PC-3 (cell line): Measurements from ENCODE around the gene NUDT3. TPM values are rescaled to one million over a fixed set of nuclear protein-coding genes. Genes with fewer than 3 reads are reported as not detected.

Experiments used
- ATAC-seq: fragments of 200-7000 bp; cut with Tn5 transposase; 2 replicates; pipeline ENCODE4 v1.9.1; 2020; ENCODE audit warnings: mild to moderate bottlenecking, moderate library complexity
- BruUV-seq: library from RNA; stranded (reverse); fragments of 400-500 nt; replicated peaks from 2 replicates; lab custom pipeline; 2021; lab: Mats Ljungman, UMichigan
- CTCF ChIA-PET: fragments of 300-600 bp; sonication (Branson Sonifier 250); formaldehyde crosslinking; loops from one replicate; lab custom pipeline; 2022; ENCODE audit warnings: antibody characterized with exemption; lab: Charles Lee
- POLR2A ChIA-PET: fragments of 300-600 bp; sonication (Branson Sonifier 250); formaldehyde crosslinking; loops from one replicate; lab custom pipeline; 2022; ENCODE audit warnings: antibody characterized with exemption; ENCODE audit not compliant: unreplicated experiment; lab: Charles Lee
- DNase-seq: peaks from one replicate; pipeline ENCODE4 v3.0.0-alpha.2; 2015
- H2AFZ ChIP-seq: fragments of 300-600 bp; sonication (generic); 2 replicates; pipeline ENCODE4 v1.6.0; 2016; ENCODE audit warnings: antibody characterized with exemption, low read length
- H3F3A ChIP-seq: fragments of 300-600 bp; sonication (generic); one replicate; pipeline ENCODE4 v1.6.0; 2017; ENCODE audit warnings: antibody characterized with exemption, low read length, control low read depth, mild to moderate bottlenecking; ENCODE audit not compliant: unreplicated experiment
- H3K27ac ChIP-seq: fragments of 300-600 bp; sonication (generic); 2 replicates; pipeline ENCODE4 v1.5.1; 2016; ENCODE audit warnings: mild to moderate bottlenecking, low read length
- H3K27me3 ChIP-seq: fragments of 300-600 bp; sonication (generic); 2 replicates; pipeline ENCODE4 v1.6.1; 2016; ENCODE audit warnings: low read length, mixed read lengths
- H3K36me3 ChIP-seq: fragments of 300-600 bp; sonication (generic); 2 replicates; pipeline ENCODE4 v1.6.1; 2016; ENCODE audit warnings: low read depth, mixed run types, low read length, mixed read lengths
- H3K4me1 ChIP-seq: fragments of 300-600 bp; sonication (generic); 2 replicates; pipeline ENCODE4 v1.5.1; 2016; ENCODE audit warnings: low read length; ENCODE audit not compliant: insufficient read depth
- H3K4me2 ChIP-seq: fragments of 300-600 bp; sonication (generic); 2 replicates; pipeline ENCODE4 v1.6.0; 2016; ENCODE audit warnings: low read length
- H3K4me3 ChIP-seq: fragments of 300-600 bp; sonication (generic); 2 replicates; pipeline ENCODE4 v1.5.1; 2016; ENCODE audit warnings: mild to moderate bottlenecking, low read length, mixed read lengths
- H3K79me2 ChIP-seq: fragments of 300-600 bp; sonication (generic); 2 replicates; pipeline ENCODE4 v1.6.1; 2017; ENCODE audit warnings: low read length, mixed read lengths
- H3K9ac ChIP-seq: fragments of 300-600 bp; sonication (generic); 2 replicates; pipeline ENCODE4 v1.6.0; 2016; ENCODE audit warnings: mild to moderate bottlenecking, low read length
- H3K9me2 ChIP-seq: fragments of 300-600 bp; sonication (generic); replicated peaks from 2 replicates; pipeline ENCODE4 v1.6.1; 2016; ENCODE audit warnings: mixed run types, low read length, mixed read lengths
- H3K9me3 ChIP-seq: fragments of 300-600 bp; sonication (generic); 2 replicates; pipeline ENCODE4 v1.6.1; 2016; ENCODE audit warnings: low read length, mixed read lengths
- H4K20me1 ChIP-seq: fragments of 300-600 bp; sonication (generic); 2 replicates; pipeline ENCODE4 v1.6.1; 2016; ENCODE audit warnings: low read length, mixed read lengths
- CTCF ChIP-seq: fragments of 300-600 bp; sonication (generic); conservative IDR thresholded peaks from 2 replicates; pipeline ENCODE4 v1.5.1; 2017; ENCODE audit warnings: antibody characterized with exemption, low read depth, mild to moderate bottlenecking, low read length
- EZH2 ChIP-seq: fragments of 300-600 bp; sonication (generic); IDR thresholded peaks from one replicate; pipeline ENCODE4 v1.6.1; 2017; ENCODE audit warnings: antibody characterized with exemption, mild to moderate bottlenecking, low read length; ENCODE audit not compliant: unreplicated experiment
- EZH2phosphoT487 ChIP-seq: fragments of 300-600 bp; sonication (generic); IDR thresholded peaks from 2 replicates; pipeline ENCODE4 v1.6.1; 2018; ENCODE audit warnings: mild to moderate bottlenecking, antibody characterized with exemption, low read length, borderline replicate concordance
- intact Hi-C: fragments of 100-400 bp; cut with micrococcal nuclease; formaldehyde crosslinking; loops from 2 replicates; pipeline ENCODE4 v1.9.0; 2023
- total RNA-seq: library from RNA; depleted of rRNA; stranded (reverse); fragments of >200 nt; gene quantifications from 2 replicates; pipeline ENCODE4 v1.2.3, GENCODE V29; 2014

Gene NUDT3
- total RNA-seq, 1 experiment from 2014 or later: 24.6 TPM

GRCh38 chr6:34350137-34350933 is 42.1 kb downstream of the NUDT3 start:
- ATAC-seq (peak; percentile 70), DNase-seq (peak; percentile 8)
- no peaks in the 10 kb centered on the region for H3K9me2 ChIP-seq
- H3K27me3 ChIP-seq: no peaks in the 10 kb centered on the region
- ChIA-PET POLR2A (interaction anchor here (0.7 kb wide), 1 partner anchor 40 kb away, joined by 3 read pairs; no protein-coding TSS in a partner anchor), CTCF (no interaction called here)
- no peak overlapping the region for H3K4me2 ChIP-seq
- H4K20me1 ChIP-seq: peaks cover 11% of the 10 kb centered on the region; the same call in 1 of the 2 replicates
- H3K4me3 ChIP-seq: no peak overlapping the region
- no peaks in the 10 kb centered on the region for H3K36me3 ChIP-seq
- no peaks in the 10 kb centered on the region for H3K9me3 ChIP-seq
- BruUV-seq: no TSS peak
- H3F3A ChIP-seq: no peaks in the 10 kb centered on the region
- H3K27ac ChIP-seq: no peak overlapping the region
- H2AFZ ChIP-seq: no peak overlapping the region
- H3K4me1 ChIP-seq: peaks cover 8% of the 10 kb centered on the region
- TF ChIP-seq CTCF (no peak), EZH2phosphoT487 (no peak), EZH2 (no peak)
- peaks cover 64% of the 10 kb centered on the region for H3K79me2 ChIP-seq
- no peak overlapping the region for H3K9ac ChIP-seq
- intact Hi-C loops: no loop called here

- peaks cover 11% of the 10 kb centered on the region; the same call in 1 of the 2 replicates for H4K20me1 ChIP-seq
- no peak for TF ChIP-seq EZH2
- TF ChIP-seq EZH2phosphoT487: no peak
- no peak for TF ChIP-seq CTCF
- no TSS peak for BruUV-seq
- no peaks in the 10 kb centered on the region for H3K9me2 ChIP-seq
- no peak overlapping the region for H3K4me2 ChIP-seq
- DNase-seq: no peak
- H3K27me3 ChIP-seq: no peaks in the 10 kb centered on the region
- no peak overlapping the region for H3K9ac ChIP-seq
- H3K9me3 ChIP-seq: no peaks in the 10 kb centered on the region
- ChIA-PET POLR2A (no interaction called here), CTCF (no interaction called here)
- no peaks in the 10 kb centered on the region for H3F3A ChIP-seq
- peaks cover 8% of the 10 kb centered on the region for H3K4me1 ChIP-seq
- no peak for ATAC-seq
- peaks cover 67% of the 10 kb centered on the region for H3K79me2 ChIP-seq
- intact Hi-C loops: no loop called here
- no peak overlapping the region for H2AFZ ChIP-seq
- H3K36me3 ChIP-seq: no peaks in the 10 kb centered on the region
- no peak overlapping the region for H3K27ac ChIP-seq
- H3K4me3 ChIP-seq: no peak overlapping the region
Measured at GRCh38 chr6:34349211-34349610, 43.3 kb downstream of the NUDT3 start.

GRCh38 chr6:34347303-34347702 is 45.2 kb downstream of the NUDT3 start:
- Histone ChIP-seq H3K9me3 (no peaks in the 10 kb centered on the region), H3K27ac (no peak overlapping the region), H3K36me3 (no peaks in the 10 kb centered on the region), H3K4me2 (no peak overlapping the region), H3K9me2 (no peaks in the 10 kb centered on the region), H3F3A (peaks cover 3% of the 10 kb centered on the region), H3K4me1 (peaks cover 7% of the 10 kb centered on the region), H3K79me2 (peaks cover 72% of the 10 kb centered on the region), H4K20me1 (peaks cover 18% of the 10 kb centered on the region; the same call in 1 of the 2 replicates), H2AFZ (no peak overlapping the region), H3K9ac (no peak overlapping the region), H3K27me3 (no peaks in the 10 kb centered on the region), H3K4me3 (no peak overlapping the region)
- intact Hi-C loops: no loop called here
- TF ChIP-seq EZH2: no peak
- TF ChIP-seq CTCF: no peak
- TF ChIP-seq EZH2phosphoT487: no peak
- no peak for ATAC-seq
- no peak for DNase-seq
- ChIA-PET POLR2A (no interaction called here), CTCF (no interaction called here)
- BruUV-seq: no TSS peak
